ENCODE measurements around the gene BPIFA1. TPM values are rescaled to one million over a fixed set of nuclear protein-coding genes. Genes with fewer than 3 reads are reported as not detected.

BPIFA1 gene
- total RNA-seq, 1 experiment from 2014 or later: not detected

DNA sequence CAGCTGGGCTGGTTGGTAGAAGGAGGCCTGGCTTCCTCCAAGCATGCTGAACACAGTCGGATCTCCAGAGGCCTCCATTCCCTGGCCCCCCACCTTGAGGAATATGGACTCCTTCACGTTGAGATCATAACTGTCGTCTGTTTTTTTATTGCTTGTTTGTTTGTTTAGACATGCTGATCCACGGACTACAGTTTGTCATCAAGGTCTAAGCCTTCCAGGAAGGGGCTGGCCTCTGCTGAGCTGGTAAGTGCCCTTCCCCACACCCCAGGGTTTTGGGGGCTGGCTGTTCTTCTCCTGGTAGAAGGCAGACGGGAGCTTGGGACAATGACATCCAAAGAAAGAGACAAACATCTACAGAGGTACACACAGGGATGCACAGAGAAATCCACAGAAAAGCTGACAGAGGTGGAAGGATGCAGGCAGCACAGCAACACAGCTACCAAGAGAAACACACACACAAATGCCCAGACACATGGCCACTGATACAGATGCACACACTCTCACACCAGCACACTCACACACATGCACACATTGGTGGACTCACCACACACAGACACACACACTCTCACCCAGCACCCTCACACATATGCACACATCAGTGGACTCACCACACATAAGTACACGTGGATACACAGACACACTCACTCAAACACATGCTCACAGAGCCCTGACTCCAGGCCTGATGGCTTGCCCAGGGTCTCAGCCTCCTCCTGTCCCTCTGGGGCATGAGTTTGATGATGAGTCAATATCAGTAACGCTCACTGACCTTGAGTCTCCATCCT is 6.7 kb downstream of the BPIFA1 start:
- no peak overlapping the region for H3K4me3 Mint-ChIP-seq
- TF ChIP-seq STAT6 (CRISPR knock-in tag; conservative IDR thresholded peaks at IDR 0.05; ENCODE audit: low read depth): no peak
- no peak for TF ChIP-seq ZNF121 (CRISPR knock-in tag; IDR thresholded peaks at IDR 0.05)
- TF ChIP-seq E2F5 (CRISPR knock-in tag; IDR thresholded peaks at IDR 0.05): no peak
- TF ChIP-seq NFYB (CRISPR knock-in tag; conservative IDR thresholded peaks at IDR 0.05; ENCODE audit: low read depth): no peak
- TF ChIP-seq PRRX2 (CRISPR knock-in tag; IDR thresholded peaks at IDR 0.05): no peak
- no peak for TF ChIP-seq JAZF1 (CRISPR knock-in tag; IDR thresholded peaks at IDR 0.05)
- no peak for ATAC-seq
- no peak for DNase-seq (ENCODE audit: low spot score)
- H3K9me3 Mint-ChIP-seq: no peaks in the 10 kb centered on the region
- ChIA-PET POLR2A (no interaction called here), CTCF (no interaction called here)
- no peaks in the 10 kb centered on the region for H3K4me1 Mint-ChIP-seq
- H3K36me3 Mint-ChIP-seq: no peaks in the 10 kb centered on the region
- no peak overlapping the region for H3K27ac Mint-ChIP-seq
- no peaks in the 10 kb centered on the region for H3K27me3 Mint-ChIP-seq (ENCODE audit: low read depth)

DNA sequence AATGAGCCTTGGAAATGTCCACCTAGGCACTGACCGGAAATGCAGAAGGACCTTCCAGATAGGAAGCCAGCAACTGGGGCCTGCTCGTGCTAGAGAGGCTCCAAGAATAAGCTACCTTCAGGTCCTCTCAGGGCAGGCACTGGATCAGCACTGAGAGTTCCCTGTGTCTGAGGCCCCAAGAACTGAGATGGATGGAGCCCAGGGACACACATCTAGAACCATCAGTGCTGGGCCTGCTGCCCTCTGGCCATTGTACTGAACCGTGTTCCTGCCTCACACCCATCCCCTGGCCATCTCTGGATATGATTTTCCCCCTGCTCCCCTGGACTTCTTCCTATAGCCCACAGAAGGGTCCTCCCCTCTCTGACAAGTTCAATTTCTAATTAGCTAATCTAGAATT is 10.3 kb downstream of the BPIFA1 start:
- DNase-seq (ENCODE audit: low spot score) (no peak), ATAC-seq (no peak)
- Mint-ChIP-seq H3K4me3 (no peak overlapping the region), H3K27ac (no peak overlapping the region), H3K4me1 (no peaks in the 10 kb centered on the region), H3K9me3 (no peaks in the 10 kb centered on the region), H3K36me3 (no peaks in the 10 kb centered on the region), H3K27me3 (ENCODE audit: low read depth) (no peaks in the 10 kb centered on the region)
- TF ChIP-seq GABPB1 (CRISPR knock-in tag; IDR thresholded peaks at IDR 0.05) (no peak), JUN (CRISPR knock-in tag; IDR thresholded peaks at IDR 0.05) (no peak), E2F5 (CRISPR knock-in tag; IDR thresholded peaks at IDR 0.05) (no peak), MXD4 (CRISPR knock-in tag; IDR thresholded peaks at IDR 0.05; ENCODE audit: borderline replicate concordance) (no peak), TCF7 (CRISPR knock-in tag; IDR thresholded peaks at IDR 0.05; ENCODE audit: low read depth) (no peak), GRHL2 (CRISPR knock-in tag; IDR thresholded peaks at IDR 0.05; ENCODE audit: insufficient replicate concordance, severe bottlenecking) (no peak), OVOL2 (CRISPR knock-in tag; IDR thresholded peaks at IDR 0.05; ENCODE audit: borderline replicate concordance) (no peak), FOXJ3 (CRISPR knock-in tag; IDR thresholded peaks at IDR 0.05; ENCODE audit: borderline replicate concordance) (no peak), ZNF512 (CRISPR knock-in tag; IDR thresholded peaks at IDR 0.05; ENCODE audit: borderline replicate concordance) (no peak), NR3C1 (CRISPR knock-in tag; conservative IDR thresholded peaks at IDR 0.05; ENCODE audit: low read depth) (no peak), ZNF671 (CRISPR knock-in tag; IDR thresholded peaks at IDR 0.05) (no peak), KAT7 (CRISPR knock-in tag; IDR thresholded peaks at IDR 0.05; ENCODE audit: borderline replicate concordance) (no peak)
- TF ChIP-seq, protein P1, sequence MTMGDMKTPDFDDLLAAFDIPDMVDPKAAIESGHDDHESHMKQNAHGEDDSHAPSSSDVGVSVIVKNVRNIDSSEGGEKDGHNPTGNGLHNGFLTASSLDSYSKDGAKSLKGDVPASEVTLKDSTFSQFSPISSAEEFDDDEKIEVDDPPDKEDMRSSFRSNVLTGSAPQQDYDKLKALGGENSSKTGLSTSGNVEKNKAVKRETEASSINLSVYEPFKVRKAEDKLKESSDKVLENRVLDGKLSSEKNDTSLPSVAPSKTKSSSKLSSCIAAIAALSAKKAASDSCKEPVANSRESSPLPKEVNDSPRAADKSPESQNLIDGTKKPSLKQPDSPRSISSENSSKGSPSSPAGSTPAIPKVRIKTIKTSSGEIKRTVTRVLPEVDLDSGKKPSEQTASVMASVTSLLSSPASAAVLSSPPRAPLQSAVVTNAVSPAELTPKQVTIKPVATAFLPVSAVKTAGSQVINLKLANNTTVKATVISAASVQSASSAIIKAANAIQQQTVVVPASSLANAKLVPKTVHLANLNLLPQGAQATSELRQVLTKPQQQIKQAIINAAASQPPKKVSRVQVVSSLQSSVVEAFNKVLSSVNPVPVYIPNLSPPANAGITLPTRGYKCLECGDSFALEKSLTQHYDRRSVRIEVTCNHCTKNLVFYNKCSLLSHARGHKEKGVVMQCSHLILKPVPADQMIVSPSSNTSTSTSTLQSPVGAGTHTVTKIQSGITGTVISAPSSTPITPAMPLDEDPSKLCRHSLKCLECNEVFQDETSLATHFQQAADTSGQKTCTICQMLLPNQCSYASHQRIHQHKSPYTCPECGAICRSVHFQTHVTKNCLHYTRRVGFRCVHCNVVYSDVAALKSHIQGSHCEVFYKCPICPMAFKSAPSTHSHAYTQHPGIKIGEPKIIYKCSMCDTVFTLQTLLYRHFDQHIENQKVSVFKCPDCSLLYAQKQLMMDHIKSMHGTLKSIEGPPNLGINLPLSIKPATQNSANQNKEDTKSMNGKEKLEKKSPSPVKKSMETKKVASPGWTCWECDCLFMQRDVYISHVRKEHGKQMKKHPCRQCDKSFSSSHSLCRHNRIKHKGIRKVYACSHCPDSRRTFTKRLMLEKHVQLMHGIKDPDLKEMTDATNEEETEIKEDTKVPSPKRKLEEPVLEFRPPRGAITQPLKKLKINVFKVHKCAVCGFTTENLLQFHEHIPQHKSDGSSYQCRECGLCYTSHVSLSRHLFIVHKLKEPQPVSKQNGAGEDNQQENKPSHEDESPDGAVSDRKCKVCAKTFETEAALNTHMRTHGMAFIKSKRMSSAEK (CRISPR knock-in tag; IDR thresholded peaks at IDR 0.05; ENCODE audit: borderline replicate concordance): no peak
- ChIA-PET POLR2A (no interaction called here), CTCF (interaction anchor here (1.4 kb wide), 1 partner anchor 16 kb away, joined by 12 read pairs; no protein-coding TSS in a partner anchor)
